GM21619 (cell line): ENCODE results near the gene HAAO.
A peak's percentile ranks its signal among the peaks of the same experiment; 100 is the strongest.
"Not testable (repeated sequence)": the region's sequence is repeated elsewhere in the genome, so short reads cannot be mapped to it uniquely, and the experiment has no call there.

Experiments used
- ATAC-seq: cut with Tn5 transposase; IDR thresholded peaks from one replicate; pipeline ENCODE4 v1.9.1; 2021; ENCODE audit not compliant: unreplicated experiment

The HAAO gene

DNA sequence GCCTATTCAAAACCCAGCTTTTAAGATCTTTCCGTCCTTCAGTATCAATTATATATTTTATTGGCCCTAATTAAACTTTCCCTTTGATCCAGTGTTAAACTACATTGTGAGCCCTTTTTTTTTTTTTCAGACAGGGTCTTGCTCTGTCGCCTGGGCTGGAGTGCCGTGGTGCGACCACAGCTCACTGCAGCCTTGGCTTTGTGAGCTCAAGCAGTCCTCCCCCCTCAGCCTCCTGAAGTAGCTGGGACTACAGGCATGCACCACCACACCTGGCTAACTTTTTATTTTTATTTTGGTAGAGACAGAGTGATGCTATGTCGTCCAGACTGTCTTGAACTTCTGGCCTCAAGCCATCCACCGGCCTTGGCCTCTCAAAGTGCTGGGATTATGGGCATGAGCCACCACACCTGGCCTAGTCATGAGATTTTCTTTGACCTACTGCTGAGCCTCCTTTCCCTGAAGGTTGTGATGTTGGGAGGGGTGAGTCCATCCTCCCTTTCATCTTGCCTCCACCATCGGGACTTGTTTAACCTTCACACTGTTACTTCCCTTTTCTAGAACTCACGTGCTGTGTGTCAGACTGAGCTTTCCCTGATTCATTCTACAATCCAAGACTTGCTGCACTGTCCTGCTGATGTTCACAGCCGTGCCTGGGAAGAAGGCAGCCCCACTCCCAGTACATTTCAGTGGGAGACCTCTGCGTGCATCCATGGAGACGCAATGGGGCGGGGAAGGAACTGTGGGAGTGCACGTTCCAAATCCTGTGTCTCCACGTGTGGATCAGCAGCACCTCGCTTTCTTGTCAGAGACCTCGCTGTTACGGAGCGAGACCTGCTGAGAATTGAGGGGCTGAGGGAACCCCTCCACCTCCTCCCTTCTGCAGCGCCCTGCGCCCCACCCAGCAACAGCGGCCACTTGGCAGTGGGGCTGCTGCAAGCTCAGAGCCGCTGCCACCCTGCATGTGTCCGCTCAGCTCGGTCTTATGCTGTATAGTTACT, 39.3 kb downstream of the HAAO start:
- ATAC-seq: no peak

DNA sequence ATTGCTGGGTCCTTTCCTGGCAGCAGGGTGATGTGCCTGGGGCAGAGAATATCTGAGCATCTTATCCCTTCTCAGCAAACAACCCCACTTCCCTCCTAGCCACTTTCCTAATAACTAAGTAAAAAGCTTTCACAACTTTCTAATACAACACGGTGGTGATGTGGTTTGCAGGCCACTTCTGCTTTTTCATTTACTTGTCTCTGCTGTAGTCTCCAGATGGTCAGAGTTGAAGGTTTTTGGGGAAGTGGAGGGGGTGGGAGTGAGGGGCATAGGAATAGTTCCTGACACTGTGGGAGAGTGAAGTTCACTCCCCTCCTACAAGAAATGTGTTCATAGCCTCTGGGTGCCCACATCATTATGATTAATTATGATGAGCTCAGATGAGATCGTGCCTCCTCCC, 40.1 kb downstream of the HAAO start:
- ATAC-seq: peak; percentile 53

DNA sequence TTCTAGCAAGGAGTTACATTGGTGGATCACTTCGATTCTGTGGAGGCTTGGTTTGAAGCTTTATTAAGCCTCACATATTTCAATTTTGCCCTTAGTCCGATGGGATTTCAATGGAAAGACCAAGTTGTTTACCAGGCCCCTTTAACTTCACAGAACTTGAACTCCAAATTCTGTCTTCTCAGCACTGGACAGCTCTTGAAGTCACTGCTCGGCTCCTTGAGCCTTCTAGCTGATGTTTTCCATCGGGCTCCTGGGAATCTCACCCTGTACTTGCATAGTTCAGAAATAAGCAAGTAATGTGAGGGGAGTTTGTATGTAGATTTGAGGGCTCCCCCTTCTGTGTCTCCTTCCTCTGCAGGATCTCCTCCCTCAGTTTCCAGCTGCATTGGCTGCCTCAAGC, 43.5 kb downstream of the HAAO start:
- no peak for ATAC-seq

DNA sequence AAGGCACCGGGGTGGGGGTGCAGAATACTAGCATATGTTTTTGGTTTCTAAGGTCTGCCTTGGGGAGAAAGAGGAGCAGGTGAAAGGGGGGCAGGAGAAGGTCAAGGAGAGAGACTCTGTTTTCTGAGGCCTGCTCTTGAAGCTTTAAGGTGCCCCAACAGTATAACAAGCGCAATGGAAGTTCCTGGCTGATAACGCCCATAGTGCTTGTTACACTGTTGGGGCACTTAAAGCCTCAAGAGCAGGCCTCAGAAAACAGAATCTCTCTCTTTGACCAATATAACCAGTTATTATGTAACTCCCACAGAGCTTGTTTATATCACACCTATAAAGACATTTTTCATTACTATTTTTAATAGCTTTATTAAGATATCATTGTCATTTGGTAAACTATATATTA, 45.0 kb downstream of the HAAO start:
- ATAC-seq: no peak

DNA sequence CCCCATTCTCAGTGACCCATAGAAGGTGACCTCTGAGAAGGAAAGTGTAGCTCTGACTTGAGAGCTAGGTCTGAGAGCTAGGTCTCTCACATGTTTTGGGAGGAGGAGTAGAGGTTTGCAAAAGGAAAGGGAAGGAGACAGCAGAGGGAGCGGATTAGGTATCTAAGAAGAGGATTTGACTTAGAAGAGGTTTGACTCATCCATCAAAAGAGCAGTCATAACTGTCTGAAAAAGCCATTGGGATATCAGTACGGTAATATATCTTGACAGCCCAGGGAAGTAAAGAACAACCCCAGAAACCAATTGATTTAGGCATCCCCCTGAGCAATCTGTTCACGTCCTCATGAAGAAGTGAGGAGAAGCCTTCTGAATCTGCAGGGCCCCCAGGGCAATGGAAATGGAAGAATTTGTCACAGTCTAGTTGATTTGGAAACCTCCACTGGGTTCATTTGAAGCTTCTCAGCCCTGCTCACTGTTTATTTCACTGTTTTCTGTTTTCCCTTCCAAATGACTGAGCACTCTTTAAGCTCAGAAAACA, 47.8 kb downstream of the HAAO start:
- no peak for ATAC-seq

DNA sequence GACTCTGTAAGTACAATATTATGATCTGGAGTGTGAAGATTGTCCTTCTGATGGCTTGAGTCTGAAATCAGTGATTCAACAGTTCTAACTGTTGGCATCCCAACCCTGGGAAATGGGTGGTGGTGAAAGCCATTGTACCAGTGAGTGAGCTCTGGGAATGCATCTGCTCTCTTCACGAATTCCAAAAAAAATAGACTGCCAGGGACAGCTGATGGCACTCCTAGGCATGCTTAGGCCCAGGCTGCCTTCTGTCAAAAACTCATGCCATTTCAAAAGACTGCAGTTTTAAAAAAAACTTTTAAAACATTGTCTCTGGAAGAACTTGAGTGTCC, 48.8 kb downstream of the HAAO start:
- no peak for ATAC-seq

DNA sequence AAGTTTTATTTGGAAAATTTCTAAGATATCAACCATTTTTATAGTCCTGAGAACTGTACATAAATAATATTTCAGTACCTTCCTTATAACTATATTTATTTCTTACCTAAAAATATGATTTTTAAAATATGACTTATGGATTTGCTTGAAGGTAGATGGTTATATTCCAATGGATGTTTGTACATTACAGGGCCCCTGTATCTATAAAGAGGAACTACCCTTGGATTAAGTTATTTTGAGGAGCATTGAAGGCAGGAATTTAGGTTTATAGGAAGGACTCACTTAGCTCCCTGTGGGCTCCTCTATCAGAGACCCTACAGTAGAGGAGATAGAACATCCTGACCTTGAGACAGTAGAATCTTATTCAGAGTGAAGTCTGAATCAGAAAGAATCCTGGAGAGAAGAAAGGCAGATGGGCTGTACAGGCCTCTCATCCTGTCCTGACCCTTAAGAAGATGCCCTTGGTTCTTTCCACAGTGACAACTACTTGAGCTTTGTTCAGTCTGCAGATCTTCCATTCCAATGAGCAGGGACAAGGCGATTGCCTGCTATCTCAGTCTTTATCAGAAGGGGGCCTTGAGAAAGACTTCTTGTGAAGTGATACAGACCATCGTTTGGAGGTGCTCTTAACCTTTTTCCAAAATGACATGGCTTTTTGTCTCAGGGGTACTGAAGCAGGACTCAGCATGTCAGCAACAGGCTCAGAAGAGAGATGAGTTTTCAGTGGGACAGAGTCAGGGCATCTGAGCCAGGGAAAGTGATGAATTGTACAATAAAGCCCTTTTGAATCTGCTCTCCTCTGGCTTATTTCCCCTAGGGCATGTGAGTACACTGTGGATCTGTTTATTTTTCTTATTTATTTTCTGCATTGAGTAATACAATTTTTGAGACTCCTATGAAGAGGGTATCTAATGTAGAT, 49.4 kb downstream of the HAAO start:
- ATAC-seq: no peak

DNA sequence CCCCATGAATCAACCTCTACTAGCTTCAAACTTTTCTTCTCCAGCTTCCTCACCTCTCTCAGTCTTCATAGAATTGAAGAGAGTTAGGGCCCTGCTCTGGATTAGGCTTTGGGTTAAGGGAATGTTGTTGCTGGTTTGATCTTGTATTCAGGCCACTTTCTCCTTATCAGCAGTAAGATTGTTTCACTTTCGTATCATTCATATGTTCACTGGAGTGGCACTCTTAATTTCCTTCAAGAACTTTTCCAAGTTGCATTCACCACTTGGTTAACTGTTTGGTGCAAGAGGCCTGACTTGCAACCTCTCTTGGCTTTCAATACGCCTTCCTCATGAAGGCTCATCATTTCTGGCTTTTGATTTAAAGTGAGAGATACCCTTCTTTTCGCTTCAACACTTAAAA, 51.2 kb downstream of the HAAO start:
- no peak for ATAC-seq

DNA sequence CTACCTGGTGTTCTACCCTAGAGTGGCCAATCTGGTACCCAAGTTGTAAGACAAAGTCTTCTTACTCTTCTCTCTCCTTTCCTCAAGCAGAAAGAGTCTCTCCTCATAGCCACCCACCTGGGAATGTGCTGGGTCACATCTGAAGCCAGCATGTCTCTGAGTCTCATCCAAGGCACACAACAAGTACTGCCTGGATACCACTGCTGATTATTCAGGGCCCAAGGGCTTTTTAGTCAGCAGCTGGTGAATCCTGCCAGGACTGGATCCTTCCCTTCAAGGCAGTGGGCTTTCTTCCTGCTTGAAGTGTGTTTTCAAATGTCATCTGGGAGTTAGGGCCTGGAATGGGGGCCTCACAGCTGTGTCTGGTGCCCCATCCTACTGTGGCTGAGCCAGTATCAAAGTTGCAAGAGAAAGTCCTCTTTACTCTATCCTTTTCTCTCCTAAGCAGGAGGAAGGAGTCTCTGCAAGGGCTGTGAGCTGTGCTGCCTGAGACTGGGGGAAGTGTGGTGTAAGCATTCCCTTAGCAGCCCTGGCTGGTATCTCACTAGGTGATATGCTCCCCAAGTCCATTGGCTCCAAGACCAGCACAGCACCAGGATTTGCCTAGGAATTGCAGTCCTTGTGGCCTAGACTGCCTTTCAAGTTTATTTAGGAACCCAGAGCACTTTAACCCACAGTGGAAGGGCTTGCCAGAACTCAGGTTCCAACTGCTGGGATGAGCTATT, 55.6 kb downstream of the HAAO start:
- no peak for ATAC-seq

DNA sequence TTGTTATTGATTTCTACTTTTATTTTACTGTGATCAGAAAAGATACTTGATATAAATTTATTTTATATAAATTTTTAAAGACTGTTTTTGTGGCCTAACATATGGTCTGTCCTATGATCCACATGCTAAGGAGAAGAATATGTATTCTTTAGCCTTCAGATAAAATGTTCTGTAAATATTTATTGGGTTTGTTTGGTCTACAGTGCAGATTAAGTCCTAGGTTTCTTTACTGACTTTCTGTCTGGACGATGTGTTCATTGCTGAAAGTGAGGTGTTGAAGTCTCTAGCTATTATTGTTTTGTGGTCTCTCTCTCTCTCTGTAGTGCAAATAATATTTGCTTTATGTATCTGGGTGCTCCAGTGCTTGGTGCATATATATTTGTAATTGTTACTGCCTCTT, 58.5 kb downstream of the HAAO start:
- ATAC-seq: no peak

DNA sequence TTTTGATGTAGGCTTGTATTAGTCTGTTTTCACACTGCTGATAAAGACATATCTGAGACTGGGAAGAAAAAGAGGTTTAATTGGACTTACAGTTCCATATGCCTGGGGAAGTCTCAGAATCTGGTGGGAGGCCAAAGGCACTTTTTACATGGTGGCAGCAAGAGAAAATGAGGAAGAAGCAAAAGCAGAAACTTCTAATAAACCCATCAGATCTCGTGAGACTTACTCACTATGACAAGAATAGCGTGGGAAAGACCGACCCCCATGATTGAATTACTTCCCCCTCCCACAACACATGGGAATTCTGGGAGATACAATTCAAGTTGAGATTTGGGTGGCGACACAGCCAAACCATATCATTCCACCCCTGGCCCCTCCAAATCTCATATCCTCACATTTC, 61.1 kb downstream of the HAAO start:
- ATAC-seq: not testable (repeated sequence)

DNA sequence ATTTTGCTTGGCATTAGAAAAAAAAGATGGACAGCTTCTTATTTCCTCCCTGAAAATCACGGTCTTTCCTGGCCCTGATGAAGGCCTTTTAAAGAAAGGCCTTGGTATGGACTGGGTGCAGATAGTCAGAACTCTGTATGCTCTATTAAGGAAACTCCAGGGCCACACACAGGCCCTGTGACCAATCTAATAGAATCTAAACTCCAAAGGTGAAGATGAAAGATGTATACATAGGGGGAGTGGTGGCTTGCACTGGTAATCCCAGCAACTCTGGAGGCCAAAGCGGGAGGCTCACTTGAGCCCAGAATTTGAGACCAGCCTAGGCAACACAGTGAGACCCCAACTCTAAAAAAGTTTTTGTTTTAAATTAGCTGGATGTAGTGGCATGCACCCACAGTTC, 65.7 kb downstream of the HAAO start:
- ATAC-seq: no peak

DNA sequence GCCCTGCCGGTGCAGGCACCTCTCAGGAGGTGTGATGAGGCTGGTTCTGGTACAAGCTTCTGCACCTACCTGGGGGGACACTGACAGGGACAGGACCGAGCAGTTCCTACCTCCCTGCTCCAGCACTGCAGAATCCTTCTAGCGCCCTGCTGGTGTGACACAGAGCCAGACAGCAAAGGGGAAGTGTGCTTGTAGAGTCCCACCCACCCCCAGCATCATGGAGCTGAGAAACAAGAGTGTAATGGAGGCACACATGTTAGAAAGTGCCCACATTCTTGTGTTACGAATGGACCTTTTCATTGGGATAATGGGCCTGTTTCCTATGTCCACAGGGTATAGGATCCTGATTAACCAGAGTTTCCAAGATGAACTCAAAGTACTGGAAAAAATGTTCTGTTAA, 66.7 kb downstream of the HAAO start:
- no peak for ATAC-seq

DNA sequence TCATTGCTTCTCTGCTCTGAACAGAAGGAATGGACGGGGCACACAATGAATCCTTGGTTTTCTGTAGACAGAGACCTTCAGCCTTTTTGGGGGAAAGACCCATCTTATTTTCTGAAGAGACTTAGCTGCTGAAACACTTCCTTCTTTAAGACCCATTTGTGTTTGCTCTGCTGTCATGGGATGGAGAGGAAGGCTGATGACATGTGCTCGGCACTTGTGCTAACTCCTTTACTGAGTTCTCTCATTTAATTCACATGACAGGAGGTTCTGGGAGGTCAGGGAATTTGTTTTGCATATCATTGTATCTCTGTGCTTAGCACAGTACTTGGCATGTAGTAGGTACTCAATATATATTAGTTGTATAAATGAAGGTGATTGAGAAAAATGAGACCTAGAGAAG, 67.5 kb downstream of the HAAO start:
- no peak for ATAC-seq

DNA sequence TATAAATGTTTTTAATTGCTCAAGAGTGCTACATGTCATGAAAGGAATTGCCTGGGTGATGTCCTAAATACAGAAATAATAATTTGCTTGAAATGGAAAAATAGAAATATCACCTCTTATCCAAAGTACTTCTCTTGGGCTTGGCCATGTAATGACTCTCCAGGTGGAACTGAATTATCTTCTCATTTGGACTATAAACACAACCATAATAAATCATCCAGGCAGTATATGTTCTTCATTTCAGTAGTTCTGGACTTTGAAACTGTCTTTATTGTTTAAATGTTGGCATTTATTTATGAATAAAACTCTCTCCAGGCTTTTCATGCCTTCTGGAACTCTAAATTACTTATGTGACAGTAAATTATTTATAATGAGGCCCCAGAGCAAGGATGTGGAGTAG, 68.9 kb downstream of the HAAO start:
- no peak for ATAC-seq

DNA sequence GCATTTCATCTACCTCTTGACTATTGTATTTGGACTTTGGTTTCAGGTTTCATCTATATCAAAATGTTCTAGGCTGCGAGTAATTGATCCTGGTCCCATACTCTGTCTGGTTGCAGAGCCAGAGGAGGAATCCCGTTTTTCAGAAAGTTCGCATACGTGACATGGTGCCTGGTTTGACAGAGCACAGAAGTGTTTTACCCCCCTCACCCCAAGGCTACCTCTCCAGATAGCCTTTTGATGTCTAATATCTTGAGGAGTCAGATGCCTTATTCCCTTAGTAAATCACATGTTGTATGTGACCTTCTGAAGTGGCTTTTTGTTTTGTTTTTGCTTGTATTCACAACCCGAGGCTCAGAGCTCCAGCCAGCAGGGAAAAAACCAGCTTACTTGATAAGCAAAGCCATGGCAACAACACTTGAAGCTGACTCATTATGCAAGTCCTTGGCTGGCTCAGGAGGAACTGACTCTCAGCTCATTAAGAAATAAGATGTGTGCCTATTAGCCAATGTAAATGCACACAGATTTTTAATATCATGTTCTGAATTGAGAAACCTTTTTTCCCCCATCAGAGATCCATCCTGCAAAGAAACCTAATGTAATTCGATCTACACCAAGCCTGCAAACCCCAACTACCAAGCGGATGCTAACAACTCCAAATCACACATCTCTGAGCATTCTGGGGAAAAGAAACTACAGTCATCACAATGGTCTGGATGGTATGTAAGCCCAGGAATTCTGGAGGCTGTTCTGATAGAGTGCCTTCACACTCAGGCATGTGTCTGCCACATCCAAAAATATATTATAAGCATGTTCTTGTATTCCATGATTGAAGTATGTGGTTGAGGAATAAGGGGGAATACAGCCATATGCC, 69.8 kb downstream of the HAAO start:
- peak; percentile 98 for ATAC-seq

DNA sequence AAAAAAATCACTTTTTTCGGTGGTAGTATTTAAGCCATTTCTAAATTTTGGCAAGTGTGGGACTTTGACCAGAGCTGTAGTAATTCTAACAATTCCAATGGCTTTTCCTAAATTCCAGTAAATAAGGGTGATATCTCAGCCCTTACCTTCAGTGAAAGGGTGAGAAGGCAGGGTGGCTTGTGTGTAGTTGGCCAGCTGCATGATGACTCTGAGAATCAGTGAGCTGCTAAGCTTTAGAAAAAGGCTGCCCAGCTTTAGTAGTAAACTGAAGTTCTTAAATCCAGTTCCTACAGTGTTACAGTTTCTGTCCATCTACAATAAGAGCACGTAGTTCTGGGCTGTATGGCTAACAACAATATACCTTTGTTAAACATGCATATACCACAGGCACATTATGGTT, 70.5 kb downstream of the HAAO start:
- peak; percentile 14 for ATAC-seq
